Fibroblast of mammary gland (primary cell): ENCODE results near the gene FAM114A2.
"Not testable (repeated sequence)": the region's sequence is repeated elsewhere in the genome, so short reads cannot be mapped to it uniquely, and the experiment has no call there.

Experiments used
- DNase-seq: peaks from one replicate; pipeline ENCODE4 v3.0.0-alpha.2; 2010; ENCODE audit warnings: low read depth
- H3K4me3 ChIP-seq: 2 replicates; pipeline ENCODE4 v1.5.1; 2011; ENCODE audit warnings: low read depth, mild to moderate bottlenecking, low read length, moderate library complexity; ENCODE audit not compliant: control insufficient read depth
- CTCF ChIP-seq: conservative IDR thresholded peaks from 2 replicates; pipeline ENCODE4 v1.5.1; 2011; ENCODE audit warnings: low read depth, low read length, inconsistent platforms; ENCODE audit not compliant: control insufficient read depth, insufficient read depth

Gene FAM114A2

DNA sequence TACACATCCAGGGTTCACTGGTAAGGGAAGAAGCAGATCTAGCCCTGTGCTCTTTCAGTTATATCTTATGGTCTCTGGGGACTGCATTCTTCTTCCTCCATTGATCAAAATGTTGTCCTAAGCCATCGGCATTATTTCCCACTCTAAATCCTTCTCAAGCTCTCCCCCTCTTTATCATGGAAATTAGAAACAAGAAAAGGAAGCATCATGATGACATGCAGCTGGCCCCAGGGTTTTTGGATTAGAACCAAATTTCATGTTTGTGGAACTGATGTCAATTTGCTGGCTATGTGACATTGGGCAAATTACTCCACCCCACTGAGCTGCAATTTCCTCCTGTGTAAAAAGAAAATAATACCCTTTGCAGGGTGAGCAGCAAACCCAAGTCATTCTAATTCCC lies 39.6 kb upstream of the FAM114A2 start:
- DNase-seq: no peak
- no peak overlapping the region for H3K4me3 ChIP-seq
- no peak for TF ChIP-seq CTCF

- no peak for TF ChIP-seq CTCF
- peak; percentile 83 for DNase-seq
- no peak overlapping the region for H3K4me3 ChIP-seq
Observed at GRCh38 chr5:154077696-154078095, 39.0 kb upstream of the FAM114A2 start.

DNA sequence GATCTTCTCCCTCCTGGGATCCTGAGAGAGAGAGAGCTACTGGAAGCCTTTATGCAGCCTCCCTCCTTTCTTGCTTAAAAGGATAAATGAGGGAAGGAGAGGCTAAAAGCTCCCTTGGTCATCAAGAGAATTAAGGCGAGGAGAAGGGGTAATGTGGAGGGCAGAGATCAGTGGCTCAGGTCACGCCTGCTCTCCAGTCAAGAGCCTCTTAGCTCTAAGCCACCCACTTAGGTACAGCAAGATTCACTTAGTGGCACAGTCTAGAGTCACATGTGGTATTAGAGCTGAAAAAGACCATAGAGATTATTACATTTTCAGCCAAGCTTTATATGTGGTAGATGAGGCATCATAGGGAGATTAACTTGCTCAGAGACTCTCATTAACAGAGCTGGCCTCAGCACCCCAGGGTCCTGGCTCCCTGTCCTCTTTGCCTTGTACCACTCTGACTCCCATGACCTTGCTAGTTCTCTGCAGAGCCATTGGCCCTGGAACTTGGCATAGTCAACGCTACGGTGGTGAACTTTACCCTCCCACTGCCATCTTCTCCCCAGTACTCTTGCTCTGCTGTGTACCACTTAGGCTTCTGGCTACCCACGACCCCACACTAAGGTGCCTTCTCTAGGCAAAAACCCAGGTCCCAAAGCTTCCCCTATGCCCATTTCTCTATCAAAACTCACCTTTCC lies 37.7 kb upstream of the FAM114A2 start:
- no peak for DNase-seq

GRCh38 chr5:154072414-154073171 lies 33.9 kb upstream of the FAM114A2 start:
- DNase-seq: peak; percentile 68
- no peak overlapping the region for H3K4me3 ChIP-seq

More for the DNA sequence above, 37.7 kb upstream of the FAM114A2 start:
- no peak for TF ChIP-seq CTCF
- no peak overlapping the region for H3K4me3 ChIP-seq

GRCh38 chr5:154071799-154072413 lies 33.2 kb upstream of the FAM114A2 start:
- H3K4me3 ChIP-seq: no peak overlapping the region
- DNase-seq: no peak
- TF ChIP-seq CTCF: no peak

More at GRCh38 chr5:154072414-154073171, 33.9 kb upstream of the FAM114A2 start:
- peak; percentile 94 for TF ChIP-seq CTCF

- not testable (repeated sequence) for DNase-seq, H3K4me3 ChIP-seq
Observed at GRCh38 chr5:154069854-154070253, 31.1 kb upstream of the FAM114A2 start.

- no peak overlapping the region for H3K4me3 ChIP-seq
- DNase-seq: no peak
- no peak for TF ChIP-seq CTCF
Observed at GRCh38 chr5:154065971-154066370, 27.3 kb upstream of the FAM114A2 start.
